Ammon's horn (tissue), 1 donor: ENCODE data around the gene INPP5J.
A peak's percentile ranks its signal among the peaks of the same experiment; 100 is the strongest.
"Not testable (repeated sequence)": the region's sequence is repeated elsewhere in the genome, so short reads cannot be mapped to it uniquely, and the experiment has no call there.

Experiments
- DNase-seq: peaks from one replicate; pipeline ENCODE4 v3.0.0-alpha.2; 2016; ENCODE audit warnings: low spot score

The INPP5J gene

DNA sequence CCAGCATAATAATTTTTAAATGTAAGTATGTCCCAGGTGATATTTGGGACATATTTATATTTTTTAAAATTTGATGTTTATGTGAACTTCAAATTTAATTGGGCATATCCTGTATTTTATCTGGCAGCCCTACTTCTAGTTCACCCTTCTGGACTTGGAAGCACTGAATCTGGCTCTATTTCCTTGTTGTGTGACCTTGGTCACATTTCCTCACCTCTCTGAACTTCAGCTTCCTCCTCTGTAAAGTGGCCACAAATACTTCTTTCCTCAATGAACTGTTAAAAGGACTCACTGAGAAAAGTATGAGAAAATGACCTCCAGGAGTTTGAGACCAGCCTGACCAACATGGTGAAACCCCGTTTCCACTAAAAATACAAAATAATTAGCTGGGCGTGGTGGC lies 29.1 kb downstream of the INPP5J start:
- DNase-seq: no peak

DNA sequence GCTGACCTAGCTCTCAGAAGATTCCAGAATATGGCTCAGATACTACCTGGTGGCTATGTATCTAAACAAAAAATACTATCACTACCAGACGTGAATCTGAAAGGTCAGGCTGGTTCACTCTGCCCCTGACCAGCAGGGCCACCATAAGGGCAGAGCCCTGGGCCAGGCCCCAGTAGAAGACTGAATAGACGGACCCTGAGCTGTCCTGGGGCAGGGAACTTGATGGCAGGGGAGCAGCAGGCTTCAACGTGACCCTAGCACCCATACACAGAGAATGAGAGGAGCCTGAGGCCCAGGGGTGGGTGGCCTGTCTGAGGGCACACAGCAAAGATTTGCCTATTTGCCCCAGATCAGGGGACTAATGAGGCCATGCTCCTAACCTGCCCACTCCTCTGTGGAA lies 30.6 kb downstream of the INPP5J start:
- no peak for DNase-seq

DNA sequence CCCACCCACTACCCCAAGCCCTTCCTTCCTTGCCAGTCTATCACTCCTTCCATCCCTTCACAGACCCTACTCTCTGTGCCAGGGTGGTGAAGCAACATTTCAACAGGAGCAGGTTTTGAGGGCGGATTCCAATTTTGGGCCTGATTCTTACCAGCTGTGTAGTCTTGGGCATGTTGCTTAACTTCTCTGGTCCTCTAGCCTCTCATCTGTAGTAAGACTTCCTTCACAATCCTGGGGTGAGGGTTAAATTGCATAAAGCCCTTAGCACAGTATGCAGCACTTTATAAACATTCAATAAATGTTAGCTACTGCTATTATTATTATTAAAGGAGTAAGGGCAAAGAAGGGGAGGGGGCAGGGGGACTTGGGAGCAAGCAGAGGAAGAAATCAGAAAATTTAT lies 32.2 kb downstream of the INPP5J start:
- no peak for DNase-seq

DNA sequence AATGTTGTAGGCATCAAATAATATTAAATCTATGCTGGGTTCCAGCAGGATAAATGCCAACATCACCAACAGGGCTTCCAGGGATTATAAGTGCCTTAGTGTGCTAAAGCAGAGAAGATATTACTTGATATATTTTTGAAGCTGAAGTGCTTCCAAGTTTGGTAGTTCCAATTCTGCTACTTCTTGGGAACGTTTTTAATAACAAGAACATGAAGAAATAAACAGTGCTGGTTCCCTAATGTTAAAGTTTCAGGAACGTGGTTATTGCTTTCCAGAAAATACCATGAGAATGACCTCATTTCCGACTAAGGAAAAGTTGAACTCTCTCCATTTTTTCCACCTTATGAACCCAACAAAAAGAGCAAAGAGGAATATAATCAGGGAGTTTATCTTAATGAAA lies 32.7 kb downstream of the INPP5J start:
- no peak for DNase-seq

DNA sequence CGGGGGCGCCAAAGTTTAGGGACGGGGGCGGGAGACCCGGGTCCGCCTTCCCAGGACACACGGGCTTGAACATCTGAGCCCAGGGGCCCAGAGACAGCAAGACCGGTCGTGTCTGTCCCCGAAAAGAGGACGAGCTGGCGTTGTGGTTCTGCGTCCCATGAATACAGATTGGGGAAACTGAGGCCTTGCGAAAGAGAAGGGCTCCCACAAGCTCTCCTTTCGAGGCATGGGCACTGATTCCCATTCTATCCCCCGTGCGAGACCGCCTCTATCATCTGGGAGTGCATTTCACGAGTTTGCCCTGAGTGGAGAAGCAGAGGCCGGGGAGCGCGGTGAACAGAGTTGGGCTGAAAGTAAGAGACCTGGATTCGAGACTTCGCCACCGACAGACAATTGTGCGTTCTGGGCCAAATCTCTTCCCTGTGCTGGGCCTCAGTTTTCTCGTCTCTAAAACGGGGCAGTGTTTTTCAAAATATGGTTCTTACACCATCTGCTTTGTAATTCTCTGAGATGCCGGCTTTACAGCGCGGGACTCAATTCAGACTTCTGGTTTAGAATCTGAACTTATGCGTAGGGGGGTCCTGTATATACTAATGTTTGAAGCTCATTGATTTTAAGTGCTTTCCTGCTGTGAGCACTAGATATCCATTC lies 37.7 kb downstream of the INPP5J start:
- DNase-seq: peak; percentile 31

DNA sequence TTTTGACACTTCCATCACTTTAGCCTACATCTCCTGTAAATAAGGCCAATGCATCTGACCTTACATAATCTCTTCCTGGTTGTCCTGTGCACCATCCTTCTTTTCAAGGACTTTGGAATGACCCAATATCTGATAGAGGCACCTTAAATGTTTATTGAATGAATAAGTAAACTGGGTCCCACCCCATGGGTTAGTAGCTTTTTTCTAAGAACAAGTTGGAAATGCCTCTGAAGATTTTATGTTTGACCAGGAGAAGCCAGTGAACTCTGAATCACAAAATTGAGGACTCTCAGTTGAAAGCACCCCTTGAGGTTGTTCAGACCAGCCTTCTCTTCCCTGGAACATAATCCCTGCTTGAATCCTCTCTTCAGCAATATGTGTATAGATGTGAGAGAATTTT lies 38.6 kb downstream of the INPP5J start:
- DNase-seq: no peak

DNA sequence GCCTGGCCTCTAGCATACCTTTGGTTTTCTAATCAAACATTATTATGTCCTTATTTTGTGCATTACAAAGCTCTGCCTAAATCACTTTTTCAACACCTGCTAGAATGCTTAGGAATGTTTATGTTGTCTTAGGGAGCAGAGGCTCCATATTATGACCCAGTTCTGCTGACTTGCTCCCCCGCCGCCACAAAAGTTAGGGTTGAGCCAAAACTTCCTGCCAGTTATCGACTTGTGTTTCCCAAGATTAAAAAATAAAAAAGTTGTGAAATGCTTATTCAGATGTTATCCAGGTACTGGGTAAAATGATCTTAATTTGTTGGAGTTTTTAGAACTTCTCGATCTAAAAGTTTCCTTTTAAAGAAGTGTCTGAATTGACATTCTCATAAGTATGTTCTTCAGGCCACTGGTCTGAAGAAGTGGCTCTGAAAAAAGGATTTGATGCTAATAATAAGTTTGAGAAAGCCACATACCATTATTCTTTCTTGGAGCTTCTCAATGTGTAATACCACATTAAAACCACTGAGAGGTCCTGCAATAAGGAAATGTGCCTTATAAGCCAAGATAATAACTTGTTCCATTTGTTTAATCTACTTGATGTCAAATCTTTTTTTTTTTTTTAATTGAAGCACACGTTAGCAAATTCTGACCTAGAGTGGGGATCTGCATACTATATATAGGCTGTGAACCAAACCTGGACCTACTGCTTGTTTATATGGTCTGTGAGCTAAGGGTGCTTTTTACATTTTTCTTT lies 39.4 kb downstream of the INPP5J start:
- DNase-seq: no peak

DNA sequence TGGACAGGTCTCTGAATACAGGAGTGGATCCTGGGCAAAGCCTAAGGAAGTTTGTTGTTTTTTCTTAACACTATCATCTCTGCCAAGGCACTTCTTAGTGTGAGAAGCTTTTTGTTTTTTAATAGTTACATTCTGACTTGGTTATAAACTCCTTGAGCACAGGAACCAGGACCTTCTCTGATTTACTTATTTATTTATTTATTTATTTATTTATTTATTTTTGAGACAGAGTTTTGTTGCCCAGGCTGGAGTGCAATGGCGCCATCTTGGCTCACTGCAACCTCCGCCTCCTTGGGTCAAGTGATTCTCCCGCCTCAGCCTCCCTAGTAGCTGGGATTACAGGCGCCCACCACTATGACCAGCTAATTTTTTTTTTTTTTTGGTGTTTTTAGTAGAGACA lies 48.2 kb downstream of the INPP5J start:
- DNase-seq: no peak

DNA sequence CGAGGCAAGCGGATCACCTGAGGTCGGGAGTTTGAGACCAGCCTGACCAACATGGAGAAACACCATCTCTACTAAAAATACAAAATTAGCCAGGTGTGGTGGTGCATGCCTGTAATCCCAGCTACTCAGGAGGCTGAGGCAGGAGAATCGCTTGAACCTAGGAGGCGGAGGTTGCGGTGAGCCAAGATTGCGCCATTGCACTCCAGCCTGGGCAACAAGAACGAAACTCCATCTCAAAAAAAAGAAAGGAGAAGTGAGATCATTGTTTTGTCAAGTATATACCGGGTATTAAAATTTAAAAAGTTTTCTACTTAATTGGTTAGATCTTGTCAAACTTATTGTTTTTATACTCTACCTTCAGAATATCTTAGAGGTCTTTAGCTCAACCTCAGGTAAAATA lies 49.0 kb downstream of the INPP5J start:
- not testable (repeated sequence) for DNase-seq

DNA sequence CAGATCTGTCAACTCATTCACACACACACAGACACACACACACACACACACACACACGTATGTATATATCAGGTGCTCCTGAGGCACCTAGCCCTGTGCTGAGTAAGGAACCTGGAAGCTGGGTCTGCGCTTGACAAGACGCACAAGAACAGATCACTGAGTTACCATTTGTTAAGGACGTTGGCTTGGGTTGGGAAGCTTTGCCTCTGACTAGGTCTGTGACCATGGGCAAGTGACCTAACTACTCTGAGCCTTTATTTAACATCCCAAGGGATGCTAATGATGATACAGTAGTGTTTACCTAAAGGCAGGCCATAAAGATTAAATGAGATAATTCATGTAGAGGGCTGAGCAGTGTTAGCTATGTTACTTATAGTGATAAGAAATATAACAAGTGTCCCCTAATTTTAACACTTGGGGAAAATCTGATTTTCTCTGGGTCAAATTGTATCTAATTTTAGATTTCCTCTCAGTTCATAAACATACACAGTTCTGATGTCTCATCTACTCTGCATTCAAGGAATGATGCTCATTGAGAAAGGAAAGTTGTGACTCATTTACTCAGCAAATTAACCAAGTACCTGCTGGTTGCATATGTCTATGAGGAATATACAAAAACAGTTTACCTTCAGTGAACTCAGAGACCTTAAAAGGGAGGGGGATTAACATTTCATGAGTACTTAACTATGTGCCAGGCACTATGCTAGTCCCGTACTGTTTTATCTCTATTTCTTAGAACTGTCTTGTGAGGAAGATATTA lies 50.8 kb downstream of the INPP5J start:
- no peak for DNase-seq

DNA sequence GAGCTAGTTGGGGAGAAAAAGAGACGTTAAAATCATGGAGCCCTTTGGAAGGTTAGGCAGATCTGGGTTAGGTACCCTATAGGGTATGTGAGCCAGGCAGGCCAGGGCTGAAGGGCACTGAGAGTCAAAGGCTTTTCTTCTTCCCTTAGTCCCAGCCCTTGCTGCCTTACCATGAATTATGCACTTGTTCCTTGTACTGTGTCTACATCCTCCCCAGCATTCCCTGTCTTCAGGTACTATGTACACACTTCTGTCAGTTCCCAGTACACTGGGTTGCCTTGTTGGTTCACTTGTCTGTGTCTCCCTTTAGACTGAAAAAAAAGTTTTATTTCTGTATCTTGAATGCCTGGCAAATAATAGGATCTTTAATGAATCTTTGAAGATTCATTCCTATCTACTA lies 54.2 kb downstream of the INPP5J start:
- no peak for DNase-seq

DNA sequence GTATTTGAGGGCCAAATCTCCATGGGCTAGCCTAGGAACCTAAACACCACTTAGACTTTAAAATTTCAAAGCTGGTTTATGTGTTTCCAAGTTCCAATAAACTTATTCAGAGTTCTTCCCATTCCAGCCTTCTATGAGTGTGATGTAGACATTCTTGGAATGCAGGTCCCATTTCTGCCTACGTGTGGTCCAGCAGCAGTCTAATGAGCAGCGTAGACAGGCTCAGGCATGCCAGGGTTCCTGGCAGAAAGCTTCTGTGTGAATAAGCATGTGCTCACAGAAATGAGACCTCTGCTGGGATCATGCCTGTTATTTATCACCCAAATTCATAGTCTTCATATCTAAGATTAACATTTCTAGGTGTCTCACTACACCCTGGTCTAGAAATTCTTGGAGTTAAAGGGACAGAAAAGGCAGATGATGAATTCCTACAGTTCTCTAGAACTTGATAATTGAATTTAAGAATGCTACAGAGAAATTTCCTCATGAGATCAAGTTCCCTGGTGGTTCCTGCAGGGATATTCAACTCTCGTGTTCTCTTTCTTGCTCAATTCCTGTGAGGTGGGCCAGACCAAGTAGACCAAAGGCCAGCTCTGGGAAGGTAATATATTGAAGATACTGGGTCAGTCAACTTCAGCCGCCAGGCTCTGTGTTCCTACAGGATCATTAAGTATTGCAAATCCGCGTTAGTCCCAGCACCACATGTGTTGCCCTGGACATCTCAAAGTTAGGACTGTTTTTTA lies 54.8 kb downstream of the INPP5J start:
- DNase-seq: no peak

DNA sequence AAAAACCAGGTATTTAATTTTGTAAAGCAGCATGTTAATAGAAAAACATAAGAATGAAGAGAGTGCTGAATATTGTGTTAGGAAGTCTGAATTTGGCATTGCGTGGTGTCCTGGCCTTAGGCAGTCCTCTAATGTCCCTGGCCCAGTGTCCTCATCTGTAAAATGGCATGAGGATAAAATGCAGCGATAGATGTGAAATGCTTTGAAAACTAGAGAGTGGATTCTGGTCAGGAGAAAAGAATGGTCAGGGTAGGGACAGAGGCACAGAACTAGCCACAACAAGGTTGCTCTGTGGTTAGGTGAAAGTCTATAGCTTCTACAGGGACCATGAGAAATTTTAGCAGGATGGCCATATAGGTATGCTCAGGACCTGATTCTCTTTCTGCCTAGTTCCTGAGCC lies 56.1 kb downstream of the INPP5J start:
- no peak for DNase-seq

DNA sequence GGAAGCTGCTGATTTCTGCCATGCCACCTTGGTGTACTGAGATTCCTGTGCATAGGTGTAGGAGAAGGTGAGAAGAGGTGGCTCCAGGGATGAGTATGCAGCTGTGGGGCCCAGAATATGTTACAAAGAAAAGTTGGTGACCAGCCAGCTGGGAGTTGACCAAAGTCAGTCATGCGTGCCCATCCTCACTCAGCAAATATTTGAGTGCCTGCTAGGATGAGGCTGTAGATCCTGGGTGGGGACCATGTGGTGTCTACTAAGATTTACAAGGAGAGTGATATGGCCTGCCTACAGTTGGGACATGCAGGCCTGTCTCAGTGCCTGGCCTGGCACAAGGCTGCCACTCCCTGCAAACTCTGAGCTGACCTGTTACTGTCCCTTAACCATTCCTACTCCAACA lies 56.6 kb downstream of the INPP5J start:
- no peak for DNase-seq

DNA sequence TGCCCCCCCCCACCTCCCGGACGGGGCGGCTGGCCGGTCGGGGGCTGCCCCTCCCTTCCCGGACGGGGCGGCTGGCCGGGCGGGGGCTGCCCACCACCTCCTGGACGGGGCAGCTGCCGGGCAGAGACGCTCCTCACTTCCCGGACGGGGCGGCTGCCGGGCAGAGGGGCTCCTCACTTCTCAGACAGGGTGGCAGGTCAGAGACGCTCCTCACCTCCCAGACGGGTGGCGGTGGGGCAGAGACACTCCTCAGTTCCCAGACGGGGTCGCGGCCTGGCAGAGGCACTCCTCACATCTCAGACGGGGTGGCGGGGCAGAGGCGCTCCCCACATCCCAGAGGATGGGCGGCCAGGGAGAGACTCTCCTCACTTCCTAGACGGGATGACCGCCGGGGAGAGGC lies 61.2 kb downstream of the INPP5J start:
- no peak for DNase-seq
